B cell (primary cell): Measurements from ENCODE around the gene SLC6A18. TPM values are rescaled to one million over a fixed set of nuclear protein-coding genes. Genes with fewer than 3 reads are reported as not detected.

Experiments used
- ATAC-seq: fragments of 200-7000 bp; cut with Tn5 transposase; one replicate; pipeline ENCODE4 v1.10.0; 2021; ENCODE audit warnings: low read depth, mild to moderate bottlenecking, moderate number of reproducible peaks, moderate library complexity
- CTCF ChIA-PET: fragments of 350-600 bp; sonication (Branson Sonifier 250); formaldehyde crosslinking; loops from one replicate; lab custom pipeline; 2021; ENCODE audit warnings: antibody characterized with exemption, inconsistent platforms; lab: Charles Lee
- POLR2A ChIA-PET: fragments of 350-600 bp; sonication (Branson Sonifier 250); formaldehyde crosslinking; loops from one replicate; lab custom pipeline; 2021; ENCODE audit warnings: antibody characterized with exemption; lab: Charles Lee
- DNase-seq: peaks from one replicate; pipeline ENCODE4 v3.0.0; 2013
- H2AFZ ChIP-seq: 2 replicates; pipeline ENCODE4 v1.6.1; 2012; ENCODE audit warnings: mild to moderate bottlenecking, low read depth, low read length; ENCODE audit not compliant: insufficient read depth, poor library complexity, severe bottlenecking
- H3K27ac ChIP-seq, 2 donors: 1 replicate in 1 of 2; 2 replicates in 1 of 2; pipeline ENCODE4 v1.5.1; 2012 to 2013; ENCODE audit warnings: low read length in 2 of 2, mild to moderate bottlenecking in 2 of 2, moderate library complexity in 1 of 2
- H3K27me3 ChIP-seq, 4 experiments: fragments of 200-600 bp in 1 of 4; sonication (generic) in 1 of 4; replicated peaks in 1 of 4; 1 replicate in 2 of 4; 2 replicates in 2 of 4; pipeline versions ENCODE4 v1.6.1 to v1.7.0; 2013 to 2016; ENCODE audit warnings: low read length in 3 of 4, mild to moderate bottlenecking in 2 of 4, mixed read lengths in 1 of 4, moderate library complexity in 1 of 4; ENCODE audit not compliant: insufficient read depth in 4 of 4, control insufficient read depth in 3 of 4; ENCODE audit errors: control extremely low read depth in 1 of 4
- H3K36me3 ChIP-seq, 2 experiments: replicated peaks in 1 of 2; 1 replicate in 1 of 2; 2 replicates in 1 of 2; pipeline versions ENCODE4 v1.6.1 to v1.7.1; 2013; ENCODE audit warnings: low read length in 1 of 2; ENCODE audit not compliant: insufficient read depth in 2 of 2, control insufficient read depth in 1 of 2; ENCODE audit errors: control extremely low read depth in 1 of 2, extremely low read depth in 1 of 2
- H3K4me1 ChIP-seq, 2 donors: fragments of 200-600 bp in 1 of 2; sonication (generic) in 1 of 2; 1 replicate in 1 of 2; 2 replicates in 1 of 2; pipeline versions ENCODE4 v1.5.1 to v1.6.1; 2013 to 2017; ENCODE audit warnings: low read length in 2 of 2; ENCODE audit not compliant: control insufficient read depth in 2 of 2, insufficient read depth in 2 of 2
- H3K4me2 ChIP-seq: replicated peaks from 2 replicates; pipeline ENCODE3; 2012; ENCODE audit warnings: mild to moderate bottlenecking, low read depth, low read length; ENCODE audit not compliant: poor library complexity, severe bottlenecking
- H3K4me3 ChIP-seq, 5 experiments: fragments of 200-600 bp in 1 of 5; sonication (generic) in 1 of 5; 1 replicate in 3 of 5; 2 replicates in 2 of 5; pipeline versions ENCODE4 v1.5.1 to v1.7.0; 2011 to 2016; ENCODE audit warnings: low read length in 4 of 5, mild to moderate bottlenecking in 4 of 5, low read depth in 2 of 5, control low read depth in 1 of 5, moderate library complexity in 1 of 5; ENCODE audit not compliant: insufficient read depth in 1 of 5; ENCODE audit errors: control extremely low read depth in 1 of 5, extremely low read depth in 1 of 5
- H3K79me2 ChIP-seq: fragments of 200-600 bp; sonication (generic); one replicate; pipeline ENCODE4 v1.6.0; 2016; ENCODE audit warnings: low read length; ENCODE audit not compliant: control insufficient read depth, insufficient read depth
- H3K9ac ChIP-seq: fragments of 200-600 bp; sonication (generic); 2 replicates; pipeline ENCODE4 v1.6.1; 2017; ENCODE audit warnings: mild to moderate bottlenecking, low read length, moderate library complexity
- H3K9me3 ChIP-seq, 3 donors: one replicate each; pipeline versions ENCODE4 v1.6.1 to v1.7.1; 2013; ENCODE audit warnings: low read length in 2 of 3; ENCODE audit not compliant: control insufficient read depth in 2 of 3, insufficient read depth in 1 of 3; ENCODE audit errors: control extremely low read depth in 1 of 3
- H4K20me1 ChIP-seq: 2 replicates; pipeline ENCODE4 v1.6.0; 2012; ENCODE audit warnings: mild to moderate bottlenecking, low read length; ENCODE audit not compliant: insufficient read depth, control insufficient read depth, poor library complexity, severe bottlenecking
- H3K27ac Mint-ChIP-seq: one replicate; pipeline ENCODE4 v1.8.0; 2021; ENCODE audit warnings: mixed read lengths
- H3K27me3 Mint-ChIP-seq: one replicate; pipeline ENCODE4 v1.8.0; 2021; ENCODE audit warnings: mixed read lengths
- H3K4me1 Mint-ChIP-seq: one replicate; pipeline ENCODE4 v1.8.0; 2021; ENCODE audit warnings: mixed read lengths
- H3K4me3 Mint-ChIP-seq: one replicate; pipeline ENCODE4 v1.8.0; 2021; ENCODE audit warnings: mixed read lengths
- H3K9me3 Mint-ChIP-seq: one replicate; pipeline ENCODE4 v1.8.0; 2022; ENCODE audit warnings: mixed read lengths; ENCODE audit not compliant: insufficient read depth
- CTCF ChIP-seq: fragments of 200-600 bp; IDR thresholded peaks from one replicate; pipeline ENCODE4 v1.8.0; 2022; ENCODE audit warnings: antibody characterized with exemption, mild to moderate bottlenecking
- EZH2 ChIP-seq: IDR thresholded peaks from 2 replicates; pipeline ENCODE4 v1.6.1; 2012; ENCODE audit warnings: borderline replicate concordance, low read depth, mild to moderate bottlenecking, moderate library complexity, low read length; ENCODE audit not compliant: insufficient read depth, poor library complexity, severe bottlenecking
- WGBS: methylation state at CpG from one replicate; pipeline ENCODE4 v1.1.5; 2013; ENCODE audit warnings: missing lambda C conversion rate; ENCODE audit not compliant: insufficient coverage; 5-methylcytosine and 5-hydroxymethylcytosine counted together
- intact Hi-C: fragments of 100-400 bp; cut with micrococcal nuclease; formaldehyde crosslinking; loops from one replicate; pipeline ENCODE4 v1.10.0; 2022
- polyA plus RNA-seq: library from polyadenylated mRNA; depleted of rRNA; stranded (reverse); fragments of >200 nt; gene quantifications from 2 replicates; pipeline ENCODE4 v1.2.3, GENCODE V29; 2012
- total RNA-seq, 2 donors: library from RNA; stranded (reverse); fragments of 120-200 nt in 1 of 2; gene quantifications; 1 replicate in 1 of 2; 2 replicates in 1 of 2; pipeline versions ENCODE4 v1.2.3 to v1.2.4, GENCODE V29; 2013 to 2022

SLC6A18 gene
- total and polyA plus RNA-seq, 2 donors (not counting 1 experiment from before 2014, with no cell fraction given): not detected

GRCh38 chr5:1244976-1245375 is 19.8 kb downstream of the SLC6A18 start:
- no peaks in the 10 kb centered on the region for H3K4me1 ChIP-seq
- TF ChIP-seq CTCF (no peak), EZH2 (no peak)
- H3K27ac ChIP-seq: no peak overlapping the region
- H3K79me2 ChIP-seq: no peaks in the 10 kb centered on the region
- H3K36me3 ChIP-seq: no peaks in the 10 kb centered on the region
- H3K4me1 Mint-ChIP-seq: no peaks in the 10 kb centered on the region
- intact Hi-C loops: no loop called here
- no peak for ATAC-seq
- CTCF ChIA-PET: no interaction called here
- 59% methylated on average over 10 of the region's 10 CpGs for WGBS
- H3K27me3 Mint-ChIP-seq: peaks cover 4% of the 10 kb centered on the region
- no peak overlapping the region for H2AFZ ChIP-seq
- no peaks in the 10 kb centered on the region for H4K20me1 ChIP-seq
- POLR2A ChIA-PET: no interaction called here
- H3K27me3 ChIP-seq: peaks cover 0 to 20% (median 3%) of the 10 kb centered on the region in 4 experiments
- H3K4me2 ChIP-seq: no peak overlapping the region
- H3K9me3 Mint-ChIP-seq: no peaks in the 10 kb centered on the region
- H3K4me3 Mint-ChIP-seq: no peak overlapping the region
- no peak overlapping the region for H3K9ac ChIP-seq
- H3K4me3 ChIP-seq: no peak overlapping the region
- DNase-seq: no peak
- no peak overlapping the region for H3K27ac Mint-ChIP-seq
- no peaks in the 10 kb centered on the region for H3K9me3 ChIP-seq

- no peaks in the 10 kb centered on the region for H3K9me3 Mint-ChIP-seq
- H2AFZ ChIP-seq: no peak overlapping the region
- intact Hi-C loops: no loop called here
- no peaks in the 10 kb centered on the region for H3K4me1 ChIP-seq
- no peak for TF ChIP-seq CTCF
- H3K4me2 ChIP-seq: no peak overlapping the region
- H3K27me3 ChIP-seq: peaks cover 0 to 20% (median 3%) of the 10 kb centered on the region in 4 experiments
- no peaks in the 10 kb centered on the region for H4K20me1 ChIP-seq
- no peak overlapping the region for H3K27ac ChIP-seq
- CTCF ChIA-PET: no interaction called here
- WGBS: 21% methylated on average over 58 of the region's 58 CpGs
- DNase-seq (no peak), ATAC-seq (no peak)
- H3K27ac Mint-ChIP-seq: no peak overlapping the region
- POLR2A ChIA-PET: no interaction called here
- no peaks in the 10 kb centered on the region for H3K9me3 ChIP-seq
- H3K79me2 ChIP-seq: no peaks in the 10 kb centered on the region
- no peak overlapping the region for H3K4me3 ChIP-seq
- H3K4me1 Mint-ChIP-seq: no peaks in the 10 kb centered on the region
- H3K27me3 Mint-ChIP-seq: peaks cover 4% of the 10 kb centered on the region
- H3K36me3 ChIP-seq: no peaks in the 10 kb centered on the region
- H3K9ac ChIP-seq: no peak overlapping the region
- no peak overlapping the region for H3K4me3 Mint-ChIP-seq
Measured at GRCh38 chr5:1245905-1246576, 20.9 kb downstream of the SLC6A18 start.
